Trophoblast cell (in vitro differentiated cells and primary cell): ENCODE data around the gene SLC2A6.

ENCODE experiments used
- DNase-seq, 2 donors: peaks; one replicate each; pipeline ENCODE4 v3.0.0-alpha.2; 2016
- H2AFZ ChIP-seq: 2 replicates; pipeline ENCODE4 v1.6.1; 2013; ENCODE audit warnings: low read length, moderate library complexity, mild to moderate bottlenecking; ENCODE audit not compliant: insufficient read depth, poor library complexity
- H2AK5ac ChIP-seq: 2 replicates; pipeline ENCODE4 v1.6.1; 2013; ENCODE audit warnings: mild to moderate bottlenecking, low read length
- H2BK120ac ChIP-seq: 2 replicates; pipeline ENCODE4 v1.6.1; 2013; ENCODE audit warnings: low read length, mild to moderate bottlenecking, moderate library complexity; ENCODE audit not compliant: insufficient read depth, poor library complexity
- H2BK12ac ChIP-seq: 2 replicates; pipeline ENCODE4 v1.6.1; 2013; ENCODE audit warnings: mild to moderate bottlenecking, low read length, moderate library complexity
- H2BK5ac ChIP-seq: 2 replicates; pipeline ENCODE4 v1.6.1; 2013; ENCODE audit warnings: low read length, low read depth, moderate library complexity, mild to moderate bottlenecking; ENCODE audit not compliant: poor library complexity
- H3K14ac ChIP-seq: 2 replicates; pipeline ENCODE4 v1.6.1; 2013; ENCODE audit warnings: mild to moderate bottlenecking, low read length
- H3K18ac ChIP-seq: 2 replicates; pipeline ENCODE4 v1.6.1; 2013; ENCODE audit warnings: mild to moderate bottlenecking, low read length
- H3K23ac ChIP-seq: 2 replicates; pipeline ENCODE4 v1.6.1; 2013; ENCODE audit warnings: low read length
- H3K27ac ChIP-seq: 2 replicates; pipeline ENCODE4 v1.5.1; 2013; ENCODE audit warnings: low read depth, mild to moderate bottlenecking, inconsistent platforms, low read length, moderate library complexity
- H3K27me3 ChIP-seq: 2 replicates; pipeline ENCODE4 v1.6.1; 2013; ENCODE audit warnings: inconsistent platforms, mild to moderate bottlenecking, low read length, moderate library complexity; ENCODE audit not compliant: insufficient read depth
- H3K36me3 ChIP-seq, 2 experiments: 1 replicate in 1 of 2; 2 replicates in 1 of 2; pipeline ENCODE4 v1.6.1; 2013; ENCODE audit warnings: low read length in 2 of 2, mild to moderate bottlenecking in 2 of 2, moderate library complexity in 1 of 2; ENCODE audit not compliant: insufficient read depth in 2 of 2, control insufficient read depth in 1 of 2
- H3K4ac ChIP-seq: 2 replicates; pipeline ENCODE4 v1.6.1; 2013; ENCODE audit warnings: low read depth, mild to moderate bottlenecking, low read length, moderate library complexity
- H3K4me1 ChIP-seq, 2 experiments: 1 replicate in 1 of 2; 2 replicates in 1 of 2; pipeline ENCODE4 v1.6.1; 2013; ENCODE audit warnings: low read length in 2 of 2, mild to moderate bottlenecking in 2 of 2, moderate library complexity in 1 of 2; ENCODE audit not compliant: insufficient read depth in 2 of 2, control insufficient read depth in 1 of 2
- H3K4me2 ChIP-seq: 2 replicates; pipeline ENCODE4 v1.6.1; 2013; ENCODE audit warnings: inconsistent platforms, mild to moderate bottlenecking, low read length, moderate library complexity
- H3K4me3 ChIP-seq: 2 replicates; pipeline ENCODE4 v1.5.1; 2013; ENCODE audit warnings: mild to moderate bottlenecking, low read depth, low read length, inconsistent platforms
- H3K79me1 ChIP-seq: one replicate; pipeline ENCODE4 v1.6.1; 2013; ENCODE audit warnings: low read length
- H3K79me2 ChIP-seq: 2 replicates; pipeline ENCODE4 v1.6.1; 2013; ENCODE audit warnings: low read length, mild to moderate bottlenecking; ENCODE audit not compliant: control insufficient read depth, insufficient read depth, poor library complexity
- H3K9ac ChIP-seq: 2 replicates; pipeline ENCODE4 v1.6.1; 2013; ENCODE audit warnings: mild to moderate bottlenecking, low read length
- H3K9me3 ChIP-seq: 2 replicates; pipeline ENCODE4 v1.6.1; 2013; ENCODE audit warnings: low read depth, mild to moderate bottlenecking, control low read depth, inconsistent platforms, low read length; ENCODE audit not compliant: insufficient read depth
- H4K12ac ChIP-seq: 2 replicates; pipeline ENCODE4 v1.6.1; 2013; ENCODE audit warnings: low read depth, mild to moderate bottlenecking, low read length, moderate library complexity
- H4K8ac ChIP-seq: 2 replicates; pipeline ENCODE4 v1.6.1; 2013; ENCODE audit warnings: low read depth, mild to moderate bottlenecking, low read length, moderate library complexity
- H4K91ac ChIP-seq: one replicate; pipeline ENCODE4 v1.6.1; 2013; ENCODE audit warnings: low read depth, mild to moderate bottlenecking, low read length, moderate library complexity
- WGBS: extraction: QIAGEN DNeasy Blood & Tissue Kit; methylation state at CpG from one replicate; pipeline ENCODE4 v1.1.7; 2013; ENCODE audit warnings: missing lambda C conversion rate; ENCODE audit not compliant: insufficient read length, insufficient coverage; ENCODE audit errors: extremely low coverage; 5-methylcytosine and 5-hydroxymethylcytosine counted together

The SLC2A6 gene

DNA sequence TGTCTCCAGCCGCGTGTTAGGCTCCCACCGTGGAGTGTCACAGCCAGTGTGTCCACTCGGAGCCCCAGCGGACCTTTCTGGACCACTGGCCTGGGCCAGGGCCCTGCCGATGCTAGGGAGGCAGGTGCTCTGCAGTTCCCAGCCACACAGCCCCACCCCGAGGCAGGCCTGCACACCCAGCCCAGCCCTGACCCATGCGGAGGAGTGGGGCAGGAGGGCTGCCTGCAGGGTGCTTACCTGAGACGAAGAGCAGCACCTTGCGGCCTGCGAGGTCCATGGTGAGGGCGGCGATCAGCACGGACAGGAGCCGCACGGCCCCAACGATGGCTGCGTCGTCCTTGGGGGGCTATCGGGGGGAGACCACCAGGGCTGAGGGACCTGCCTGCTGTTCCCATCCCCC, 5.2 kb downstream of the SLC2A6 start:
- no peak overlapping the region for H2BK120ac ChIP-seq
- H3K27ac ChIP-seq: no peak overlapping the region

DNA sequence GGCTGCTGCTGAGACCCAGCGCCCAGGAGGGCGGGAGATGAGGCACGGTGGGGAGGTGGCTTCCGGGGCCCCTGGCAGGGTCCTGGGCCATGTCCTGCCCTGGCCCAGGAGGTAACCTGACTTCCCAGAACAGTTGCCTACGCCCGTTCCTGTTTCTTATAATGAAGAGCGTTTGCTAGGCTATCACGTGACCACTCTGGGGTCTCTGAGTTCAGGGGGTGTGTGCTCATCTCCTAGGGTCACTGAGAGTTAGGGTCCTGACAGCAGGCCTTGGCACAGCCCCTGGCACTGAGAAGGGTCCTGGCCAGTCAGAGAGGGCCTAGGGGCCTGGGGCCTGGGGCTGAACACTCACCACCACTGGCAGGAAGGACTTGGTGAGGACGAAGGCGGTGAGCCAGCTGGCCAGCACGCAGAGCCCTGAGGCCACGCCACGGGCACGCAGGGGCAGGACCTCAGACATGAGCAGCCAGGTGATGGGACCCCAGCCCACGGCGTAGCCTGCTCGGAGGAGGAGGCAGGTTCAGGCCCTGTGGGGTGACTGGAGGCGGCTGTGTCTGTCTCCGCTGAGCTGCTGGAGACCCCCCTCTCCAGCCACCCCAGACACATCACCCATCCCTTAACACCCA, 6.0 kb downstream of the SLC2A6 start:
- H3K79me1 ChIP-seq: no peaks in the 10 kb centered on the region
- H4K91ac ChIP-seq: no peak overlapping the region
- H3K4me2 ChIP-seq: no peak overlapping the region
- no peak overlapping the region for H3K9ac ChIP-seq
- no peak overlapping the region for H2BK12ac ChIP-seq
- no peak overlapping the region for H3K4ac ChIP-seq
- H3K4me1 ChIP-seq: peaks cover 0 to 2% of the 10 kb centered on the region in 2 experiments
- H4K8ac ChIP-seq: no peak overlapping the region
- no CpG with 5 or more reads among the region's 19 CpGs for WGBS
- no peak overlapping the region for H3K27ac ChIP-seq
- no peaks in the 10 kb centered on the region for H3K27me3 ChIP-seq
- H3K79me2 ChIP-seq: no peaks in the 10 kb centered on the region
- H3K14ac ChIP-seq: no peak overlapping the region
- H2BK120ac ChIP-seq: no peak overlapping the region
- H3K23ac ChIP-seq: no peak overlapping the region
- no peak overlapping the region for H2BK5ac ChIP-seq
- no peaks in the 10 kb centered on the region for H3K9me3 ChIP-seq
- H2AK5ac ChIP-seq: no peak overlapping the region
- H2AFZ ChIP-seq: no peak overlapping the region
- no peak overlapping the region for H3K4me3 ChIP-seq
- no peak overlapping the region for H4K12ac ChIP-seq
- no peak overlapping the region for H3K18ac ChIP-seq
- H3K36me3 ChIP-seq: peaks cover 30 to 31% of the 10 kb centered on the region in 2 experiments
- no peak for DNase-seq

More for the DNA sequence above, 5.2 kb downstream of the SLC2A6 start:
- Histone ChIP-seq H3K79me2 (no peaks in the 10 kb centered on the region), H2BK5ac (no peak overlapping the region), H2BK12ac (no peak overlapping the region), H3K36me3 (peaks cover 30 to 31% of the 10 kb centered on the region in 2 experiments), H3K4me1 (peaks cover 7 to 9% of the 10 kb centered on the region in 2 experiments), H4K8ac (no peak overlapping the region), H3K14ac (no peak overlapping the region), H3K9ac (no peak overlapping the region), H3K79me1 (peaks cover 3% of the 10 kb centered on the region), H3K23ac (no peak overlapping the region), H2AFZ (no peak overlapping the region), H2AK5ac (no peak overlapping the region), H4K12ac (no peak overlapping the region), H3K4me3 (no peak overlapping the region), H3K9me3 (no peaks in the 10 kb centered on the region), H4K91ac (no peak overlapping the region), H3K4ac (no peak overlapping the region), H3K18ac (no peak overlapping the region), H3K4me2 (no peak overlapping the region), H3K27me3 (no peaks in the 10 kb centered on the region)
- DNase-seq: no peak
- WGBS: no CpG with 5 or more reads among the region's 20 CpGs

DNA sequence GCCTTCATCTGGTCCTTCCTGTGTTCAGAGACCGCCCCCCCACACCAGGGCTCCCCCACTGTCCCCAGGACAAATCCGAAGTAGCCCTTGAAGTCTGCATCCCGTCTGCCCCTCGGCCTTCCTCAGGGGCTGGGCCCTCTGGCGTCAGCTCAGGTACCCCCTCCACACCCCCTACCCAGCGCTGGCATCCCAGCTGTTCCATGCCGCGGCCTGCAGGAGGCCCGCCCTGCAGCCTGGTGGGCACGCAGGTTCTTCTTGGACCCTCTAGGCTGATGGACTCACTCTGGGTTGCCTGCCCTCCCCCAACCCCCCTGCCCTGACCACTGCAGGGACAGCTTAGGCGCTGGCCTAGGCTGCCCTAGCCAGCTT, 6.6 kb downstream of the SLC2A6 start:
- no peak overlapping the region for H4K91ac ChIP-seq
- no peak overlapping the region for H2AFZ ChIP-seq
- no peak overlapping the region for H2BK5ac ChIP-seq
- no peaks in the 10 kb centered on the region for H3K79me2 ChIP-seq
- H3K79me1 ChIP-seq: no peaks in the 10 kb centered on the region
- H2AK5ac ChIP-seq: no peak overlapping the region
- DNase-seq: no peak
- no peak overlapping the region for H2BK120ac ChIP-seq
- no peak overlapping the region for H3K23ac ChIP-seq
- no peak overlapping the region for H2BK12ac ChIP-seq
- H3K27me3 ChIP-seq: no peaks in the 10 kb centered on the region
- no peak overlapping the region for H4K8ac ChIP-seq
- no peak overlapping the region for H3K27ac ChIP-seq
- no peak overlapping the region for H4K12ac ChIP-seq
- no peak overlapping the region for H3K4me2 ChIP-seq
- H3K9ac ChIP-seq: no peak overlapping the region
- no peaks in the 10 kb centered on the region for H3K4me1 ChIP-seq
- H3K4ac ChIP-seq: no peak overlapping the region
- no CpG with 5 or more reads among the region's 11 CpGs for WGBS
- H3K9me3 ChIP-seq: no peaks in the 10 kb centered on the region
- H3K14ac ChIP-seq: no peak overlapping the region
- peaks cover 30 to 31% of the 10 kb centered on the region in 2 experiments for H3K36me3 ChIP-seq
- H3K4me3 ChIP-seq: no peak overlapping the region
- no peak overlapping the region for H3K18ac ChIP-seq

DNA sequence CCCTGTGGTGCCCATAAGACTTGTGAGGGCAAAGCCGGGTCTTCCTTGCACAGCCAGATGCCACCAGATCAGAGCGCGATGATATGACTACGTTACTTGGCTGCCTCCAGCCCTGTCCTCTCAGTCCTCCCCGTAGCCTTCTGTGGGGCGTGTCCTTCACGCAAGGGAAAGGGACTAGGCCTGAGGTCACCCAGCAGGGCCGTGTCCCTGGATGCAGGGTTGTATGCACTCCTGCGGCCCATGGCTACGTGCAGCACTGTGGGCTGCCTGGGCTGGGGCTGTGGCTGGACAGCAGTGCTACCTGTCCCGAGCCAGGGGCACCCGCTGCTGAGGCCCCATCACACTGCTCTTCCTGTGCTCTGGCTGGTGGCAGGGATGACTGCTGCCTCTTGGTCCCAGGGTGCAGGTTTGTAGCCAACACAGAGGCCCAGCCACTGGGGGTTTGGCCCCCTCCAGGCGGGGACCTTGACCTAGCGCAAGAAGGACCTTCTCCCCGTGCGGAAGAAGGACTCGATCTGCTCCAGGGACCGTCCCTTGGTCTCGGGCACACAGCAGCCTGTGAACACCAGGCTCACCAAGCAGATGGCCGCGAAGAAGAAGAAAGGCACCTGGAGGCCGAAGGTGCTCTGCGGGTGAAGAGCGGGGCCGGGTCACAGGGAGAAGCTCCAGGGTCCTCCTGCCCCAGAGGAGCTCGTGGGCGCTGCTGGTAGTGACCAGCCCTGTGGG, 7.2 kb downstream of the SLC2A6 start:
- Histone ChIP-seq H2BK120ac (no peak overlapping the region), H3K4ac (no peak overlapping the region), H3K9me3 (no peaks in the 10 kb centered on the region), H3K14ac (no peak overlapping the region), H3K9ac (no peak overlapping the region), H3K4me2 (no peak overlapping the region), H2AK5ac (no peak overlapping the region), H4K12ac (no peak overlapping the region), H3K4me3 (no peak overlapping the region), H3K23ac (no peak overlapping the region), H4K8ac (no peak overlapping the region), H3K27ac (no peak overlapping the region), H3K4me1 (no peaks in the 10 kb centered on the region), H3K36me3 (peaks cover 27 to 30% of the 10 kb centered on the region in 2 experiments), H2BK12ac (no peak overlapping the region), H3K79me2 (no peaks in the 10 kb centered on the region), H2BK5ac (no peak overlapping the region), H3K27me3 (no peaks in the 10 kb centered on the region), H2AFZ (no peak overlapping the region), H3K79me1 (no peaks in the 10 kb centered on the region), H4K91ac (no peak overlapping the region), H3K18ac (no peak overlapping the region)
- DNase-seq: peak in 1 of 2 donors; percentile 40
- no CpG with 5 or more reads among the region's 27 CpGs for WGBS
